ENCODE data around the gene NUDT3.

GRCh38 chr6:34355889-34356288 is 36.6 kb downstream of the NUDT3 start:
- TF ChIP-seq, protein P1, sequence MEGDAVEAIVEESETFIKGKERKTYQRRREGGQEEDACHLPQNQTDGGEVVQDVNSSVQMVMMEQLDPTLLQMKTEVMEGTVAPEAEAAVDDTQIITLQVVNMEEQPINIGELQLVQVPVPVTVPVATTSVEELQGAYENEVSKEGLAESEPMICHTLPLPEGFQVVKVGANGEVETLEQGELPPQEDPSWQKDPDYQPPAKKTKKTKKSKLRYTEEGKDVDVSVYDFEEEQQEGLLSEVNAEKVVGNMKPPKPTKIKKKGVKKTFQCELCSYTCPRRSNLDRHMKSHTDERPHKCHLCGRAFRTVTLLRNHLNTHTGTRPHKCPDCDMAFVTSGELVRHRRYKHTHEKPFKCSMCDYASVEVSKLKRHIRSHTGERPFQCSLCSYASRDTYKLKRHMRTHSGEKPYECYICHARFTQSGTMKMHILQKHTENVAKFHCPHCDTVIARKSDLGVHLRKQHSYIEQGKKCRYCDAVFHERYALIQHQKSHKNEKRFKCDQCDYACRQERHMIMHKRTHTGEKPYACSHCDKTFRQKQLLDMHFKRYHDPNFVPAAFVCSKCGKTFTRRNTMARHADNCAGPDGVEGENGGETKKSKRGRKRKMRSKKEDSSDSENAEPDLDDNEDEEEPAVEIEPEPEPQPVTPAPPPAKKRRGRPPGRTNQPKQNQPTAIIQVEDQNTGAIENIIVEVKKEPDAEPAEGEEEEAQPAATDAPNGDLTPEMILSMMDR (IDR thresholded peaks at IDR 0.05), result no peak
- TF ChIP-seq POLR2AphosphoS5 (IDR thresholded peaks at IDR 0.05), result no peak
- no peak for TF ChIP-seq POLR2A (IDR thresholded peaks at IDR 0.05)
- no peak for TF ChIP-seq EP300 (IDR thresholded peaks at IDR 0.05; ENCODE audit: low read depth)

All from transverse colon (tissue), 4 donors.